OCI-LY3 (cell line): Measurements from ENCODE around the gene CD200R1L.

ENCODE experiments used
- EZH2phosphoT487 ChIP-seq: fragments of 200-600 bp; shearing (Covaris generic); IDR thresholded peaks from 2 replicates; pipeline ENCODE4 v1.6.1; 2018; ENCODE audit warnings: antibody characterized with exemption, mixed run types, low read depth
- TF ChIP-seq, protein P1 (sequence below): fragments of 200-600, 300-600 bp; sonication (generic); IDR thresholded peaks from 2 replicates; pipeline ENCODE4 v1.5.1; 2014; ENCODE audit warnings: antibody characterized with exemption, low read length, low read depth

DNA sequence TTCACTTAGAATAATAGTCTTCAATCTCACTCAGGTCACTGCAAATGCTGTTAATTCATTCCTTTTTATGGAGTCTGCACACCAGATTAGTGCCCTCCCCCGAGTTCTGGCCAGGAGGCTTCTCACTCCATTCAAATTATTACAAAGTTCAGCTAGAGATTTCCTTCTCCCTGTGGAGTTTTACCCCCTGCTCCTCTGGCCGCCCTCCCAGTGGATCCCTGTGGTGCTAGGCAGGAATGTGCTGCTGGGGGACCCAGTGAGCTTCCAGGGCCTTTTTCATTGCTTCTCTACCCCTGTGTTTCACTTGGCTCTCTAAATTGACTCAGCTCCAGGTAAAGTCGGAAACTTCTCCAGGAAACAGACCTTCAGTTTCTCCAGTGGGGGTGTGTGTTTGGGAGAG, 42.7 kb upstream of the CD200R1L start:
- TF ChIP-seq, protein P1, sequence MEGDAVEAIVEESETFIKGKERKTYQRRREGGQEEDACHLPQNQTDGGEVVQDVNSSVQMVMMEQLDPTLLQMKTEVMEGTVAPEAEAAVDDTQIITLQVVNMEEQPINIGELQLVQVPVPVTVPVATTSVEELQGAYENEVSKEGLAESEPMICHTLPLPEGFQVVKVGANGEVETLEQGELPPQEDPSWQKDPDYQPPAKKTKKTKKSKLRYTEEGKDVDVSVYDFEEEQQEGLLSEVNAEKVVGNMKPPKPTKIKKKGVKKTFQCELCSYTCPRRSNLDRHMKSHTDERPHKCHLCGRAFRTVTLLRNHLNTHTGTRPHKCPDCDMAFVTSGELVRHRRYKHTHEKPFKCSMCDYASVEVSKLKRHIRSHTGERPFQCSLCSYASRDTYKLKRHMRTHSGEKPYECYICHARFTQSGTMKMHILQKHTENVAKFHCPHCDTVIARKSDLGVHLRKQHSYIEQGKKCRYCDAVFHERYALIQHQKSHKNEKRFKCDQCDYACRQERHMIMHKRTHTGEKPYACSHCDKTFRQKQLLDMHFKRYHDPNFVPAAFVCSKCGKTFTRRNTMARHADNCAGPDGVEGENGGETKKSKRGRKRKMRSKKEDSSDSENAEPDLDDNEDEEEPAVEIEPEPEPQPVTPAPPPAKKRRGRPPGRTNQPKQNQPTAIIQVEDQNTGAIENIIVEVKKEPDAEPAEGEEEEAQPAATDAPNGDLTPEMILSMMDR = no peak
- TF ChIP-seq EZH2phosphoT487 = no peak
